Mesodermal cell (in vitro differentiated cells): ENCODE results near the gene DRGX.

Experiments
- H3K27ac ChIP-seq: 2 replicates; pipeline ENCODE4 v1.7.0; 2013; ENCODE audit warnings: mild to moderate bottlenecking, low read depth, low read length, moderate library complexity; ENCODE audit not compliant: severe bottlenecking
- H3K36me3 ChIP-seq: 2 replicates; pipeline ENCODE4 v1.7.1; 2013; ENCODE audit warnings: mild to moderate bottlenecking, low read length, moderate library complexity; ENCODE audit not compliant: control insufficient read depth, insufficient read depth
- H3K4me1 ChIP-seq: one replicate; pipeline ENCODE4 v1.7.1; 2013; ENCODE audit warnings: mild to moderate bottlenecking, low read length; ENCODE audit not compliant: insufficient read depth, control insufficient read depth, poor library complexity, severe bottlenecking
- H3K4me3 ChIP-seq: 2 replicates; pipeline ENCODE4 v1.7.0; 2013; ENCODE audit warnings: low read length, control low read depth, mild to moderate bottlenecking; ENCODE audit not compliant: insufficient read depth, poor library complexity, severe bottlenecking; ENCODE audit errors: extremely low read depth
- H3K9me3 ChIP-seq: 2 replicates; pipeline ENCODE4 v1.7.1; 2013; ENCODE audit warnings: mild to moderate bottlenecking, low read length, moderate library complexity; ENCODE audit not compliant: control insufficient read depth
- WGBS, 2 experiments: methylation state at CpG; one replicate each; pipeline ENCODE4 v1.1.5; 2013; ENCODE audit warnings: missing lambda C conversion rate in 2 of 2; ENCODE audit not compliant: insufficient coverage in 2 of 2; 5-methylcytosine and 5-hydroxymethylcytosine counted together

DRGX gene

DNA sequence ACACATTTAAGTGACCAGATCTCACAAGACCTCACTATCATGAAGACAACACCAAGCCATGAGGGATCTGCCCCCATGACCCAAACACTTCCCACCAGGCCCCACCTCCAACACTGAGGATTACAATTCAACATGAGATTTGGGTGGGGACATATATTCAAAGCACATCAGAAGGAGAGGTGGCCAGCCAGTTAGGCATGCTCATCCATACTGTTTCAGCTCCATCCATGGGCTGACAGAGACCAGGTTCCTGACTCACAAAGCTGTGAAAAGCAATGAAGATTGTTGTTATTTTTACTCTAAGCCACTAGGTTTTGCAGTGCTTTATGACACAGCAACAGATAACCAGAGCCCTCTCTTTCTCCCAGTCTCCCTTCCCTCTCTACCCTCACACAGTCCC lies 60.9 kb downstream of the DRGX start:
- Histone ChIP-seq H3K27ac (no peak overlapping the region), H3K9me3 (no peaks in the 10 kb centered on the region), H3K4me3 (no peak overlapping the region), H3K4me1 (no peaks in the 10 kb centered on the region), H3K36me3 (no peaks in the 10 kb centered on the region)

DNA sequence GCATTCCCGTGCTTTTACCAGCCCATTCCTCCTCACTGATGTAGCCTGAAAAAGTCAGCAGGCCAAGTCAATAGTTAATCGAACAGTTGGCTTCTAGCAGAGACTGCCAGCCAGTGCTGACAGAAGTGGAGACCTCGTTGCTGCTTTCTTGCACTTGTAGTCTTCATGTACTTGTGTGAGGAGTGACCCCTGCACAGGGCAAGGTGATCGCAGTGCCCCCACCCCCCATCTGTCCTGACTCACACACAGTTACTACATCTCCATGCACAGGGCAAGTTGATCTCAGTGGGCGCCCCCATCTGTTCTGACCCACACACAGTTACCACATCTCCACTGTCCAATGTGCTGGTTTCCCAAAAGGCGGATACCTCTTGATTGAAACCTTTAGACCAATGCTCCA lies 62.7 kb downstream of the DRGX start:
- H3K27ac ChIP-seq: no peak overlapping the region
- 78 to 89% methylated on average over 4 of the region's 6 CpGs for WGBS, 2 experiments
- no peaks in the 10 kb centered on the region for H3K4me1 ChIP-seq
- no peaks in the 10 kb centered on the region for H3K9me3 ChIP-seq
- H3K36me3 ChIP-seq: no peaks in the 10 kb centered on the region
- no peak overlapping the region for H3K4me3 ChIP-seq

DNA sequence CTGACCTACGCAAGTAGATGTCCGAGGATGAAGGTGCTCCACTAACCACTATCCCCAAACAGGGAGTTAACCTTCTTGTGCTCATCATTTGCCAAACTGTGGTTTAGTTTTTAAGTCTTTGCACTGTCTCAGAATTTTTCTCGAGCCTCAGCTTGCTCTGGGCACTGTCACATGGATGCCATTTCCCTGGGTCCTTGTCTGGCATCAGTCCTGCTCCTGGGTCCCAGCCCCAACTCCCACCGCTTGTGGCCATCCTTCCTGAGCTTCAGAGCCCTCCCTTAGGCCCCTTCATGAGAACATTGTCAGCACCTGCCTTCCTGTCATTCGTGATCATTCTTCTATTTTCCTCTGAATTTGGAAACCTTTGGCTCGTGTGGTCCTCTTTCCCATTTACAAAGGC lies 63.1 kb downstream of the DRGX start:
- Histone ChIP-seq H3K4me1 (no peaks in the 10 kb centered on the region), H3K36me3 (no peaks in the 10 kb centered on the region), H3K27ac (no peak overlapping the region), H3K9me3 (no peaks in the 10 kb centered on the region), H3K4me3 (no peak overlapping the region)
- 85 to 86% methylated on average over 4 to 5 of the region's 6 CpGs for WGBS, 2 experiments

DNA sequence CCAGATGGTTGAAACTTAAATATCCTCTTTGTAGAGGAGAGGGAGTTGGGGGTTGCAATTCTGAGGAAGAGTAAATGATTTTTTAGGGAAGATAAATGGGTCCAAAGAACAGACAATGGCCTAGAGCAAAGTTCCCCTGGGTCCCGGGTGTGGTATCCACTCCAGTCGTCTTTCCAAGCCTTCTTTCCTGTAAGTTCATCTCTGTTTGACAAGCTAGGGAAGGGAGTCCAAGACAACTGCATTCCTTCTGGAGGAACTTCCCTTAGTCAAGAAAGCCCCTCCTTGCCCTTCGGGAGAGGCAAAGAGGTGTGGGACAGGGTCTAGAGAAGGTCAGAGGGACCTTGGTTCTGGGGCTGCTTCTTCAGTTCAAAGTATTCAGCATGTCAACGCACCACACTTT lies 63.6 kb downstream of the DRGX start:
- Histone ChIP-seq H3K4me1 (no peaks in the 10 kb centered on the region), H3K9me3 (no peaks in the 10 kb centered on the region), H3K4me3 (no peak overlapping the region), H3K36me3 (no peaks in the 10 kb centered on the region), H3K27ac (no peak overlapping the region)
- WGBS, 2 experiments: 90% methylated on average over 2 to 3 of the region's 4 CpGs

DNA sequence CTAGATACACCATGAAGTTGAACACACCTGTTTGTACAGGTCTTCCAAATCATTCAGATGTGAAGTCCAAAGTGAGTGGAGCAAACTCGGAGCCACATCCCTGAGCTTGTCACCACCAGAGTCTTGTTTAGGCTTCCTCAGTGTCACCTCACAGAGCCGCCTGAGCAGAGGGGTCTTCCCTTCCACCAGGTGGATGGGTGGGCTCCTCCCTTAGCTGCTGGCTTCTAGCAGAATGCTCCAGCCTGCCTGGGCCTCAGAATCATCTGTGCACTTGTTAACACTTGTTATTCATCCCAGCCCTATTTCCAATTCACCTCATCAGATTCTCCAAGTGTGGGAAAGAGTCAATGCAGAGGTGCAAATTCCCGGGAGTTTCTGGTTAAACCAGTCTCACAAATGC lies 64.5 kb downstream of the DRGX start:
- Histone ChIP-seq H3K4me3 (no peak overlapping the region), H3K27ac (no peak overlapping the region), H3K4me1 (no peaks in the 10 kb centered on the region), H3K36me3 (no peaks in the 10 kb centered on the region), H3K9me3 (no peaks in the 10 kb centered on the region)
- WGBS, 2 experiments: 85 to 90% methylated on average over 2 of the region's 3 CpGs

DNA sequence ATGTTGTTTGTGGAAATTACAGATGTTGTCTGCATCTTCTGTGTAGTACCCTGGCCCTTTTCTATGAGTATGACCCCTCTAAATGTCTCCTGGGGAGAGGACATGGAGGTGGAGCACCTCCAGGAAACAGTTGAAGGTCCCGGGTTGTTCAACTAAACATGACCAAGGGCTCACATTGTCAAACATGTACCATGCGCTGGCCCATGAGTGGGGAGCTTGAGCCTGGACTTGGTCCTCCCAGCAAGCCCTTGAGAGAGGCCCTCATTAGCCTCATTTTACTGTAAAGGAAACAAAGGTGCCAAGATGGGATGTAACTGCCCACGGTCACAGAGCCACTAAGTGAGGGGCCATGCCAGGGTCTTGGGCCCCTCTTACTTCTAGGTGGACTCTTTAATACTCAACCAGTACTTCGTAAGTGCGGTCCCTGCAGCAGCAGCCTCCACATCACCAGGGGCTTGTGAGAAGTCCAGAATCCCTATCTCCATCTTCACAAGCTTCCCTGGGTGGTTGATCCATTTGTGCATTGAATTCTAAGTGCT lies 65.7 kb downstream of the DRGX start:
- WGBS, 2 experiments: 80 to 92% methylated on average over 4 to 5 of the region's 5 CpGs
- no peaks in the 10 kb centered on the region for H3K36me3 ChIP-seq
- no peak overlapping the region for H3K4me3 ChIP-seq
- no peaks in the 10 kb centered on the region for H3K9me3 ChIP-seq
- no peak overlapping the region for H3K27ac ChIP-seq
- H3K4me1 ChIP-seq: no peaks in the 10 kb centered on the region

DNA sequence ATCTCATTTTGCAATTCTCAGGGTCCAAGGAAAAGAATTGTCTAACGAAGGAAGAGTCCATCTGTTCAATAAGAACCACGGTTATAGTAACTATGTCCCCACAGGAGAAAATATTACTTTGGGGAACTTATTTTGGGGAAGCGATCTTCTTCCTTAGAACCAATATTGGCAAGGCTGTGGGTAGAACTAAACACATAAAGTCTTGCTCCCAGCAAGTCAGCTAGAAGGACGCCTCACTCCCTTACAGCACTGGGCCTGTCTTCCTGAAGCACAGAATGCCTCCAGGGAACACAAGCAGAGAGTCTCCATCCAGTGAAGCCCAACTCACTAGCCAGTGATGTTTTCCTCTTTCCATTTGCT lies 66.8 kb downstream of the DRGX start:
- 88 to 91% methylated on average over 2 to 4 of the region's 4 CpGs for WGBS, 2 experiments
- no peaks in the 10 kb centered on the region for H3K4me1 ChIP-seq
- no peaks in the 10 kb centered on the region for H3K36me3 ChIP-seq
- no peaks in the 10 kb centered on the region for H3K9me3 ChIP-seq
- H3K4me3 ChIP-seq: no peak overlapping the region
- no peak overlapping the region for H3K27ac ChIP-seq

DNA sequence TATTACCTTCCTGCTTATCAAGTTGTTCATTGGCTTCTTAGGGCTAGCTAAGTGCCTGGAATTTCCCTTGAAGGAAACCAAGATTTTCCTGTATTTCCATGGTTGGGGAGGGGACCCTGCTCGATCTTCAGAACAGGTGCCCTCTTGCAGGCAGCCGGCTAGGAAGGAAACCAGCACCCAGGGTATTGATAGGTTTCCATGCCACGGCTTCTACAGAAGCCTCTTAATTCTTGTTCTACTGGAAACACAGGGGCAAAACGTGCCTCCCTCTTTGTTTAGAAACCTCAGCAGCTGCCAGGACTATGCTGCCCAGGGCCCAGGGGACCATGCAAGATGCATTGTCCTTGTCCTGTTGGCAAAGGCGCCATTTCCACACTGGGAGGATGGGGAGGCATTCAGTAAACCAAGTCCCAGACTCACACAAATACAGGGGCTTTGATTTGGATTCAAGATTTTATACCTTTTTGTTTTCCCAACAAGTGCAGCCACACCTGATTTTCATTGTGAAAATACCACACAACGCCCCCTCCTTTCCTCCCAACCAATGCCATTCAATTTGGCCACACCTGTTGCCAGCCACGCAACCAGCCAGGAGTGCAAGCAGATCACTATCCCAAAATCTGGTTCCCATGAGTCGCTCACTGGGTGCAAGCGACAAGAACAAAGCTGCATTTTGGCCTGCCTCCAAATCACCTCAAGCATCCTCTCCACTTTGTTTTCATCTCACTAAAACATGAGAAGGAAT lies 67.3 kb downstream of the DRGX start:
- Histone ChIP-seq H3K36me3 (no peaks in the 10 kb centered on the region), H3K9me3 (no peaks in the 10 kb centered on the region), H3K4me3 (no peak overlapping the region), H3K27ac (no peak overlapping the region), H3K4me1 (no peaks in the 10 kb centered on the region)
- WGBS, 2 experiments: 87 to 89% methylated on average over 8 to 9 of the region's 9 CpGs

DNA sequence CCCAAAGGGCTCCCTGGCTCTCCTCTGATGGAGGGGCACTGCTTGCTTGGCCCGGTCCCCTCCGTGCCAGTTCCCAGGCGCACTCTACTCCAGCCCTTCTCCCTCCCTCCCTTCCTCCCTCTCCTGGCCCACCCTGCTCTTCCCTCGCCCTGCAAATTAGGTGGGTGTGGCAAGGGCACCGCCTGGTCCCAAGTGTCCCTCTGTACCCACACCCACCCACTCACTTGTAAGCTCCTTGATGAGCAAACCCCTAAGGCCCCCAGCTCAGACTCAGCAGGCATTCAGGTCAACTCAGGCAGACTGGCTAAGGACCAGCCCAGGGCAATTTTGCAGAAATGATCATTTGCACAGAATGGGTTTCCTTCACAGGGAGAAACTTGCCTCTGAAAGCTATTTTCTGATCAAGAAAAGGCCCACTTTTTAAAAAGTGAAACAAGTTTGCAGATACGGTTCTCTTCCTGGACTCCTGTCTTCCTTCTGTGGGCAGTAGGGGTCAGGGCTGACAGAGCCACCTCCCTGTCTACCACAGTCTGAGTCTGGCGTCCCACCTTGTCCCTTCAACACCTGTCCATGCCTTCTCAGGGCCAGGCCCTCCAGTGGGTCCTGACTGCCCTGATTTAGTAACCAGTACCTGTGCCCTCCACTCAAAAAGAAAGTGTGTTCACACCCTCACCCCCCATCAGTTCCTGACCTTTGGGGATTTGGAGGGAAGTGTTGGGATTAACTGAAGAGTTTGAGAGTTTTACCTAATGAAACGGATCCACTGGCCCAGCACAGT lies 68.7 kb downstream of the DRGX start:
- H3K4me1 ChIP-seq: no peaks in the 10 kb centered on the region
- H3K27ac ChIP-seq: no peak overlapping the region
- H3K9me3 ChIP-seq: no peaks in the 10 kb centered on the region
- no peak overlapping the region for H3K4me3 ChIP-seq
- 77 to 90% methylated on average over 4 to 6 of the region's 8 CpGs for WGBS, 2 experiments
- no peaks in the 10 kb centered on the region for H3K36me3 ChIP-seq

DNA sequence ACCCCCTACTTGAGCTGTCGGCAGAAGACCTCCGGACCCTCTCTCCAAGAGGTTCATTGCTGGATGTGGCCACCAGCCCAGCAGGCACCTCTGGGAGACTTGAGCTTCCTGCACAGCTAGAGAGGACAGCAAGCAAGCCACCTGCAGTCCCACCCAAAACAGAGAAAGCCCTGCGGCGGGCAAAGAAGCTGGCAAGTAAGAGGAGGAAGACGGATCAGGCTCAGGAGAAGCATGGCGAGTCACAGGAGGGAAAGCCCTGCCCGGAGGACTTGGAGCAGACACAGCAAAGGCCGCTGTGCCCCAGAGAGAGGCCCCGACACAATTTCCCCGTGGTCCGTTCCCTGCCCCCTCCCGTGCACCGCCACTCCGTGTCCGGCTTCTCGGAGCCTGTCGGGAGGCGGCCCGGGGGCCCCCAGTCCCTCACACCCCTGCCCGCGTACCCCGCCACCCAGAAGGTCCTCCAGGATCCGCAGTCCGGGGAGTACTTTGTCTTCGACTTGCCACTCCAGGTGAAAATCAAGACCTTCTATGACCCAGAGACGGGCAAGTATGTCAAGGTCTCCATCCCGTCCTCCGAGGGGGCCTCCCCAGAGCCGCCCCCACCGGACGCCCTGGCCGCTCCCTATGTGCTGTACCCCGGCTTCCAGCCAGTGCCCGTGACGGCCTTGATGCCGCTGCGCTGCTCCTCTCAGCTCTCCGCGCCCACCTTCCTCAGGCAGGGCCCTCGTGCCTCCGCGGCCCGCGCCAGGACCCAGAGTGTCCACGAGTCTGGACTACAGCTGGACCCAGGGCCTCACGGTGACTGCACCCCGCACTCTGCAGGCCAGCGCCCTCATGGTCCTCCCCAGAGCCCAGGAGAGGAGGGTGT lies 69.7 kb downstream of the DRGX start:
- Histone ChIP-seq H3K4me3 (no peak overlapping the region), H3K4me1 (no peaks in the 10 kb centered on the region), H3K9me3 (no peaks in the 10 kb centered on the region), H3K27ac (no peak overlapping the region), H3K36me3 (no peaks in the 10 kb centered on the region)
- WGBS, 2 experiments: 87 to 95% methylated on average over 42 to 47 of the region's 48 CpGs
